ENCODE results near the gene PHF21B.

The PHF21B gene

GRCh38 chr22:44985906-44986527 lies 23.8 kb downstream of the PHF21B start:
- ATAC-seq (no peak), DNase-seq (ENCODE audit: low spot score in 2 of 2) (no peak)
- Mint-ChIP-seq H3K4me3 (no peak overlapping the region), H3K27ac (no peak overlapping the region), H3K4me1 (no peaks in the 10 kb centered on the region), H3K9me3 (no peaks in the 10 kb centered on the region), H3K36me3 (no peaks in the 10 kb centered on the region)

- DNase-seq (ENCODE audit: low spot score in 2 of 2) (no peak), ATAC-seq (no peak)
- no peaks in the 10 kb centered on the region for H3K9me3 Mint-ChIP-seq
- no peak overlapping the region for H3K27ac Mint-ChIP-seq
- no peak overlapping the region for H3K4me3 Mint-ChIP-seq
- H3K36me3 Mint-ChIP-seq = no peaks in the 10 kb centered on the region
- H3K4me1 Mint-ChIP-seq = no peaks in the 10 kb centered on the region
Observed at GRCh38 chr22:44983878-44984482, 25.8 kb downstream of the PHF21B start.

GRCh38 chr22:44982445-44982844 lies 27.4 kb downstream of the PHF21B start:
- no peak overlapping the region for H3K27ac Mint-ChIP-seq
- ATAC-seq (no peak), DNase-seq (ENCODE audit: low spot score in 2 of 2) (no peak)
- no peaks in the 10 kb centered on the region for H3K9me3 Mint-ChIP-seq
- H3K4me1 Mint-ChIP-seq = no peaks in the 10 kb centered on the region
- H3K36me3 Mint-ChIP-seq = no peaks in the 10 kb centered on the region
- no peak overlapping the region for H3K4me3 Mint-ChIP-seq

GRCh38 chr22:44981857-44982256 lies 27.9 kb downstream of the PHF21B start:
- Mint-ChIP-seq H3K36me3 (no peaks in the 10 kb centered on the region), H3K4me3 (no peak overlapping the region), H3K4me1 (no peaks in the 10 kb centered on the region), H3K27ac (no peak overlapping the region), H3K9me3 (no peaks in the 10 kb centered on the region)
- DNase-seq (ENCODE audit: low spot score in 2 of 2) (no peak), ATAC-seq (no peak)

- Mint-ChIP-seq H3K27ac (no peak overlapping the region), H3K9me3 (no peaks in the 10 kb centered on the region), H3K4me3 (no peak overlapping the region), H3K4me1 (no peaks in the 10 kb centered on the region), H3K36me3 (no peaks in the 10 kb centered on the region)
- ATAC-seq (no peak), DNase-seq (ENCODE audit: low spot score in 2 of 2) (no peak)
Observed at GRCh38 chr22:44979154-44979553, 30.7 kb downstream of the PHF21B start.

- Mint-ChIP-seq H3K4me3 (no peak overlapping the region), H3K27ac (no peak overlapping the region), H3K36me3 (no peaks in the 10 kb centered on the region), H3K9me3 (no peaks in the 10 kb centered on the region), H3K4me1 (no peaks in the 10 kb centered on the region)
- ATAC-seq (peak; percentile 83), DNase-seq (ENCODE audit: low spot score in 2 of 2) (peak; percentile 67 to 87)
Observed at GRCh38 chr22:44975427-44976262, 34.2 kb downstream of the PHF21B start.

- Mint-ChIP-seq H3K4me3 (no peak overlapping the region), H3K9me3 (no peaks in the 10 kb centered on the region), H3K36me3 (no peaks in the 10 kb centered on the region), H3K4me1 (no peaks in the 10 kb centered on the region), H3K27ac (no peak overlapping the region)
- DNase-seq (ENCODE audit: low spot score in 2 of 2) (no peak), ATAC-seq (no peak)
Observed at GRCh38 chr22:44974454-44974853, 35.4 kb downstream of the PHF21B start.

GRCh38 chr22:44973829-44974228 lies 36.0 kb downstream of the PHF21B start:
- Mint-ChIP-seq H3K4me3 (no peak overlapping the region), H3K36me3 (no peaks in the 10 kb centered on the region), H3K9me3 (no peaks in the 10 kb centered on the region), H3K27ac (no peak overlapping the region), H3K4me1 (no peaks in the 10 kb centered on the region)
- no peak for DNase-seq (ENCODE audit: low spot score in 2 of 2)
- ATAC-seq = no peak

- H3K36me3 Mint-ChIP-seq = no peaks in the 10 kb centered on the region
- H3K27ac Mint-ChIP-seq = no peak overlapping the region
- ATAC-seq (peak; percentile 27), DNase-seq (ENCODE audit: low spot score in 2 of 2) (no peak)
- H3K9me3 Mint-ChIP-seq = no peaks in the 10 kb centered on the region
- no peak overlapping the region for H3K4me3 Mint-ChIP-seq
- no peaks in the 10 kb centered on the region for H3K4me1 Mint-ChIP-seq
Observed at GRCh38 chr22:44972363-44973083, 37.3 kb downstream of the PHF21B start.

GRCh38 chr22:44971651-44972362 lies 38.0 kb downstream of the PHF21B start:
- H3K27ac Mint-ChIP-seq = no peak overlapping the region
- ATAC-seq = no peak

GRCh38 chr22:44970291-44970690 lies 39.5 kb downstream of the PHF21B start:
- Mint-ChIP-seq H3K4me3 (no peak overlapping the region), H3K4me1 (no peaks in the 10 kb centered on the region), H3K9me3 (no peaks in the 10 kb centered on the region), H3K27ac (no peak overlapping the region), H3K36me3 (no peaks in the 10 kb centered on the region)
- ATAC-seq (no peak), DNase-seq (ENCODE audit: low spot score in 2 of 2) (no peak)

More at GRCh38 chr22:44971651-44972362, 38.0 kb downstream of the PHF21B start:
- no peak for DNase-seq (ENCODE audit: low spot score in 2 of 2)
- H3K4me1 Mint-ChIP-seq = no peaks in the 10 kb centered on the region
- no peak overlapping the region for H3K4me3 Mint-ChIP-seq
- H3K36me3 Mint-ChIP-seq = no peaks in the 10 kb centered on the region
- H3K9me3 Mint-ChIP-seq = no peaks in the 10 kb centered on the region

- H3K4me3 Mint-ChIP-seq = no peak overlapping the region
- H3K4me1 Mint-ChIP-seq = no peaks in the 10 kb centered on the region
- H3K36me3 Mint-ChIP-seq = no peaks in the 10 kb centered on the region
- H3K9me3 Mint-ChIP-seq = no peaks in the 10 kb centered on the region
- no peak for DNase-seq (ENCODE audit: low spot score in 2 of 2)
- no peak for ATAC-seq
- no peak overlapping the region for H3K27ac Mint-ChIP-seq
Observed at GRCh38 chr22:44969817-44970216, 40.0 kb downstream of the PHF21B start.

- no peaks in the 10 kb centered on the region for H3K4me1 Mint-ChIP-seq
- H3K9me3 Mint-ChIP-seq = no peaks in the 10 kb centered on the region
- no peaks in the 10 kb centered on the region for H3K36me3 Mint-ChIP-seq
- DNase-seq (ENCODE audit: low spot score in 2 of 2) (no peak), ATAC-seq (no peak)
- H3K27ac Mint-ChIP-seq = no peak overlapping the region
- H3K4me3 Mint-ChIP-seq = no peak overlapping the region
Observed at GRCh38 chr22:44968736-44969135, 41.1 kb downstream of the PHF21B start.

- H3K27ac Mint-ChIP-seq = no peak overlapping the region
- DNase-seq (ENCODE audit: low spot score in 2 of 2) (no peak), ATAC-seq (no peak)
- H3K9me3 Mint-ChIP-seq = no peaks in the 10 kb centered on the region
- no peak overlapping the region for H3K4me3 Mint-ChIP-seq
- no peaks in the 10 kb centered on the region for H3K4me1 Mint-ChIP-seq
- H3K36me3 Mint-ChIP-seq = no peaks in the 10 kb centered on the region
Observed at GRCh38 chr22:44965171-44965570, 44.6 kb downstream of the PHF21B start.

GRCh38 chr22:44964722-44965078 lies 45.1 kb downstream of the PHF21B start:
- DNase-seq (ENCODE audit: low spot score in 2 of 2) = no peak
- H3K9me3 Mint-ChIP-seq = no peaks in the 10 kb centered on the region
- H3K4me1 Mint-ChIP-seq = no peaks in the 10 kb centered on the region
- ATAC-seq = no peak
- H3K4me3 Mint-ChIP-seq = no peak overlapping the region
- H3K36me3 Mint-ChIP-seq = no peaks in the 10 kb centered on the region
- H3K27ac Mint-ChIP-seq = no peak overlapping the region
